Activated CD4-positive, alpha-beta T cell treated with anti-CD3 and anti-CD28 coated beads, Interleukin-2, amount 50 U/mL, for 24 hours (primary cell): ENCODE measurements around the gene MFSD6.

Source experiments
- DNase-seq, 2 donors: peaks; one replicate each; pipeline ENCODE4 v3.0.0-alpha.2; 2020; ENCODE audit warnings: low read depth in 1 of 2, low spot score in 1 of 2

Gene MFSD6

DNA sequence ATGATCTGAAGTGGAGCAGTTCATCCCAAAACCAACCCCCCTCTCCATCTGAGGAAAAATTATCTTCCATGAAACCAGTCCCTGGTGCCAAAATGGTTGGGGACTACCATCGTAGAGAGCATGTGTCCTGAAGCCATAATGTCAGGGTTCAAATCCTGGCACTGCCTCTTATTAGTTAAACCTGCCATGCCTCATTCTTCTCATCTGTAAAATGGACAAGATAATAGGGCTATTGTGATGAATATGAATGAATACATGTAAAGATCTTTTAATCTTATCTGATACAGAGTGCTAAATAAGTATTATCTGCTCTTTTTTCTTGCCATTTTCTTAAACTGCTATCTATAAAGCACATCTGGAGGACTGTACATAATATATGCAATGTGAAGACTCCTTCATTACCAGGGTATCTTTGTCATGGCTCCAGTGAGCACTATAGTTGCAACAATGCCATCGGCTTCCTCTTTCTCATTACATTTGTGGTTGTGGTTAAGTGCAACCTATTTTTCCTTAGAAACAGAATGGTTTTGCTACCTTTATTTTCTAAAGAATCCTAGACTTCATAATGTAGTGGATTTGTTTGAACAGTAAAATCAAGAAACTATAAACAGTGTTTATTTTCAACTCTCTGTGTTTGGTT, 27.0 kb downstream of the MFSD6 start:
- no peak for DNase-seq

DNA sequence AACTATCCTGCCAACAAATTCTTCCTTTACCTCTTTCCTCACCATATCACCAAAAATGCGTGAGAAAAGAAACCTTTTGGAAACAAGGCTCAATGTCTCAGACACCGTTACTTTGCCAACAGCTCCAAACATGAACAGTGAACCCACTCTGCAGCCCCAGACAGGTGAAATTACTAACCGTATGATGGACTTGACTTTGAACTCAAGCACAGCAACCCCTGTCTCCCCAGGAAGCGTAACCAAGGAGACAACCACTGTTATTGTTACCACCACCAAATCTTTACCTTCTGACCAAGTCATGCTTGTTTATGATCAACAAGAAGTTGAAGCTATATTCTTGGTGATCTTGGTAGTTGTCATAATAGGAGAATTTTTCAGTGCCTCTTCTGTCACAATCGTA, 28.4 kb downstream of the MFSD6 start:
- no peak for DNase-seq

DNA sequence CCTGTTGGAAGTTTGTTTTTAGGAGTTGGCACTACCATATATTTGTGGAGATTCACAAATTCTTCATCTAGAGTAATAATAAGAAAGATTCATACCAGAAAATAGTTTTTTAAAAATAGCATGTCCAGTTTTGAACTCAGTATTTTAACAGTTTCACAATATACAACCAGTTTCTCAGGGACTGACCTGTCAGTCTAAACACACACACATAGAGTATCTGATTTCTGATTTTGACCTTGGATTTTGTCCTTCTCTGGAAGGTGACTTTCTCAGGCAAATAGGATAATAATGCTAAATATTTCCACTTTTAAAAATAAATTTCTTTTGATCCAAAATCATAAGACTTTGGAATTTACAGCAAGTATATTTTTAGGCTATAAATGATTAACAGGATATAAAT, 32.0 kb downstream of the MFSD6 start:
- no peak for DNase-seq

DNA sequence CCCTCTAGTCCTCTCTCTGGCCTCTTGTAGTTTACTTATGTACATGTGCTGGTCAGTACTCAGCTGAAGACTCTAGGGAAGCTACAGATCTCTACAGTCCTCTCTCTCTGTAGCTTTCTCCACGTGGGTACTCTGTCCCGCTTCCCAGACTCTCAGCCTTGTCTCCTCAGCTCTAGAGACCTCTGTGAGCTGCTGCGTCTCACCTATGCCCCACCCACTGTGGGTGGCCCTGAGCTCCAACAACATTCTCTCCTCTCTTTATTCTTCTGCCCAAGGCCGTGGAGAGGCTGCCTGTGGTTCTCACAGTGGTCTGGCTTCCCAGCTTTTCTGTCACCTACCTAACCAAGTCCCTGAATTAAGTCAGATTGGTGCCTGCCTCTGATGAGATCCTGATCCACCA, 33.4 kb downstream of the MFSD6 start:
- DNase-seq: no peak

DNA sequence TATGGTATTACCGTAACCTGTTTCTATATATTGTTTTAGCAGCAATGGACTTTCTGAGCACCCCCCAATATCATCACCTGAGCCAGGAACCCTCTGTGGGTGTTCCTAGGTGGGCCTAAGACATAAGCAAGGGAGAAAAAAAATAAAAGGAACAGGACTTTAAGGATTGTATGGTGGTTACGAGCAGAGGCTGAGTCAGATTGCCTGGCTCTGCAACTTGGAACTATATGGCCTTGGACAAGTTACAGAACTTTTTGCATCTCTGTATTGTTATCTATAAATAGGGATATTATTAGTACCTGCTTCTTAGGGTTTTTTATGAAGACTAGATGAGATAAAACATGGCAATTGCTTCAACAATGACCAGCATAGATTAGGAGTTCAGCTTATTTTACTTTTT, 34.9 kb downstream of the MFSD6 start:
- DNase-seq: no peak

DNA sequence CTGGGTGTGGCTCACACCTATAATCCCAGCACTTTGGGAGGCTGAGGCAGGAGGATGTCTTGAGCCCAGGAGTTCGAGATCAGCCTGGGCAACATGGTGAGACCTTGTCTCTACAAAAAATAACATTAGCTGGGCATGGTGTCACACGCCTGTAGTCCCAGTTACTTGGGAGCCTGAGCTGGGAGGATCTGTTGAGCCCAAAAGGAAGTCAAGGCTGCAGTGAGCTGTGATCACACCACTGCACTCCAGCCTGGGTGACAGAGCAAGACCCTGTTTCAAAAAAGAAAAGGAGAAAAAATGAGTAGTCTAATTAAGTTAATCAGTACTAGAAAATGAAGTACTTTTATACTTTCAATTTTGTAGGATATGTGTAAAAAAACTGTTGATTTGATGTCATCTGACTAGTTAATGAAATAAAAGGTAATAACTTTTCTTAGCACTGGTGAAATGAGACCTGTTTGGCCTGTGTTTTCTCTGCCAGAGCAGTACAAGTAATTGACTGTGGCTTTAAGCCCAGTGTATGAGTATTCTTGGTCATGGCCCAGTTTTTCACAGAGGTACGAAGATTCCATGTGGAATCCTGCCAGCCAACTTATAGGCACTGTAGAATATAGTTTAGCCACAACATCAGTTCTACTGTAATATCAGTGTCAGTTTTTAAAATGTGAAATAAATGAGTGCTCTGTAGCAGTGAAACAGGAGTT, 35.8 kb downstream of the MFSD6 start:
- no peak for DNase-seq

DNA sequence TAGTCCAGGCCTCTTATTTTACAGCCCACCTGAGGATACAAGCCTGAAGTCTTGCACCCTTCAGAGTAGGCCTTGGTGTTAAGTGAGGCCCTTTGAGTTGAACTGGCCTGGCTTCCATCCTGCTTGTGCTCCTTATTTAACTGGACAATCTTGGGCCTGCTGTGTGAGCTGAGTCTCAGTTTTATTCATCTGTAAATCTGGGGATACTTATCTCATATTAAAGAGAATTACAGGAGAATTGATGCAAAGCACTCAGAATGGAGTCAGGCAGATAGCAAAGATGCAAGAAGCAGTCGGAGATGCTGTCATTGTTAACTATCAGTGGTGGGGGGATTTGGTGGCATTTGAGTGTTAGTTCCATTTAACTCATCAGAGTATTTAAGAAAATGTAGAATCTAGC, 36.8 kb downstream of the MFSD6 start:
- DNase-seq: no peak

DNA sequence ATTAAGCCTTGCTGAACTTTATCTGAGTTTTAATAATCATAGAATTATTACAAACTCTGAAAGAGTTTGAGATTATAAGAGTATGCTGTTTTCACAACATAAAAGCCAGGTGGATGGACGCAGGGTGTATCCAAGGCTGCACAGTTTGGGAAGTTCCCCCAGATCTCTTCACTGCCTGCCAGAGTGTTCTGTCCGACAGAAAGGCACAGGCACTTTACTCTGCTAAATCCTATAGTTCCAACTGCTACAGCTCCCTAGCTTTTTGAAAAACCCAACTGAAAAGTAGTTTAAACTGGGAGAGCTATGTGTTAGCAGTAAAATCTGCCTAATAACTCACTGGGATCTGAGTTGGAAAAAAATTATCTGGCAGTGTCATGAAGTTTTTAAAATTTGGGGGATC, 38.0 kb downstream of the MFSD6 start:
- no peak for DNase-seq

DNA sequence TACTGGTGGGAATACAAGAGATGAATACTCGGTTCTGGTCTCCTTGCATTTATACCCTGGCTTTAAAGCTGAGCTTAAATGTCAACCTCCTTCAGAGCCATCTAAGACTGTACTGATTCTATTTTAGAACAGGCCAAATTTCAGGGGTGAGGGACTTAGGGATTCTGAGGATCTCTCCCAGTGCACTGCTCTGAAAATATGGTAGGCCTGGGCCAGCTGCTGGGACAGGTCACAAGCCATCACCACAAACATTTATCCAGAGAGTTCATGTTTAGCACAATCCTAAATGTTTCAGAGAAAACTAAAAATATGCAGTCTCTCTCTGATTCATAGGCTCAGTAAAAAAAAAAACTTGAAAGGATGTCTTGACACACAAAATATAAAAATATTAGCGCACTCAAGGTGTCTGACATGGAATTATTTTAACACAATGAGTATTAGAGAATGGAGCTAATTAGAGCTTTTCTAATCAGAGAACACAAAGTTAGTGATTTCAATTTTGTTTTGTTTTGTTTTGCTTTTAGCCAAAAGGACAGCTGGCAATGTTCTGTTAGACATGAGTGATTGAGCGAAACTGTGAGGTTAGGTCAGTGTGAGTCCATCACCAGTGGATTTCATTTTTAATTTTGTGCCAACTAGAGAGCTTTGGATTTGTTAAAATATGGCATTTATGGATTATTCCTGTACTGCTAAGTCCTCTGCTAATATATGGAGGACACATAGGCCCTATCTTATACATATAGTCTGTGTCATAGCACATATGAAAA, 38.8 kb downstream of the MFSD6 start:
- no peak for DNase-seq

DNA sequence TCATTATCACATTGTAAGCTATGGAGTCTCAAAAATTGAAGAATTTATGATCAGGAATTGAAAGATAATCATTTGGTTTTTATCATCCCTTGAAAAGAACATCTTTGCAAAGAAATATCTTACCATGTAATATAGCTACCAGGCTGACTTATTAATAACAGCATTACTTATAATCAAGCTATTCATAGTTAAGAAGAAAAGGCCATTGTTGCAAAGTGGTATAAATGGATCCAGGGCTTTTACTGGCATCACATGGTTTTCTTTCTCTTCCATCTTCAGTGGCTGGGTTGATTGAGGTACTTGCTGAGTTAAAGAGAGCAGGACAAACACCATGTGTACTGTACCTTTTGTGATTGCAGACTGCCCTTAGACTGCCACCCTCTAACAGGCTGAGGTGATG, 39.6 kb downstream of the MFSD6 start:
- no peak for DNase-seq

DNA sequence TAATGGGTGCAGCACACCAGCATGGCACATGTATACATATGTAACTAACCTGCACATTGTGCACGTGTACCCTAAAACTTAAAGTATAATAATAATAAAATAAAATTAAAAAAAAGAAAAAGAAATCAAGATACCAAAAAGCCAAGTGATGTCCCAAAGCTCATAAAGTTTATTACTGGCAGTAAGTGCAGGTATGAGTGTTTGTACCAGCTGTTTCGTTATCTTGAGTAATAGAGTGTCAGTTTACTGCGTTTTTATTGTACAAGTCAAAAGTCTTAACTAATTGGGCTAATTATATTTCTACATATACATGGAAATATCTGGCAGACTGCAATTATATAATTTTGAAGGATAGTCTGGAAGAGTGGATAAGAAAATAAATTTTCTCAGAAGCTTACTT, 41.8 kb downstream of the MFSD6 start:
- DNase-seq: no peak

DNA sequence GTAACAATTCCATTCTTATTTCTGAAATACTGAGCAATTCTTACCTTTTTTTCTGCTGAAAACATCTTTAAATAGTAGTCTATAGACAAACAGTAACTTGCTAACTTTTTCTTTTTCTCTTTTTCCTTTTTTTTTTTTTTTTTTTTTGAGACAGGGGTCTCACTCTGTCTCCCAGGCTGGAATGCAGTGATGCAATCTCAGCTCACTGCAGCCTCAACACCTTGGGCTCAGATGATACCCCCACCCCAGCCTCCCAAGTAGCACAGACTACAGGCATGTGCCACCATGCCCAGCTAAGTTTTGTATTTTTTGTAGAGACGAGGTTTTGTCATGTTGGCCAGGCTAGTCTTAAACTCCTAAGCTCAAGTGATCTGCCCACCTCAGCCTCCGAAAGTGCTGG, 42.2 kb downstream of the MFSD6 start:
- no peak for DNase-seq

DNA sequence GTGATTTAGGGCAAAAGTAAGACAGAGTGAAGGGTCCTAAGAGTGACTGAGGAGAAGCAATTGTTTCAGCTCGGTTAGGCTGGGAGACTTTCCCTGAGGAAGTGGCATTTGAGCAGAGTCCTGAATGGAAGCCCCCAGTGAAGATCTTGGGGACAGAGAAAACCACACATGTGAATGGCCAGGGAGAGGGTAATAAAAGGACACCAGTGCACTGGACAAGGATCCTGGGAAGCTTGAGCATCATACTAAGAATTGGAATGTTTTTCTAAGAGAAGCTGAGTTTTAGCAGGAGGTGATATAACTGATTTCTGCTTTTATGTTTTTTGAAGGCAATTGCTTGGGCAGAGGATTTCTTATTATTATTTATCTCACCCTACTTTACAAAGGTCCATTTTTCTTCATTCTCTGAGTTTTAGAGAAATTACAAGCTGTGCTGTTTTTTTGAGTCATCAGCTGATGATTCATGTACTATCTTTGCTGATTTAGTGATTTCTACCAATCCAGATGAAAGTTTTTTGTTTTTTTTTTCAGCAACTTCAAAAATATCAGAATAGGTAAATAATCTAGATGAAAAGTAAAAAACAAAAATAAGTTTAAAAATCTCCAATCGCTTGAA, 43.5 kb downstream of the MFSD6 start:
- DNase-seq: no peak

DNA sequence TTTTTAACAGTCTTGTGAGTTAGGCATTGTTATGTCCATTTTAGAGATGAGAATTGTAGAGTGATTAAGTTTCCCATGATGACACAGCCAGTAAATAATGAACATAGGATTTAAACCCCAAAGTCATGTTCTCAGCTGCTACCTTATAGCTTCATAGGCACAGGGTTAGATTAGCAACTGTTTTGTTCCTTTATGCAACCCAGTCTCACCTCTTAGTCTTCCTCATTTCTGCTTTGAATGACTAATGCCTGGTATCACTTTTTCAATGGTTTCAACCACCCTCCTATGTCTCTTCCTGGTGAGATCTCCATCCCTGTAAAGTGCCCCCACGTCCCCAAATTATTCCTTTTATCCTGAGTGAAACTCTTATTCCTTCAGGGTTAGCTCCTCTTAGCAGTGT, 44.3 kb downstream of the MFSD6 start:
- no peak for DNase-seq

DNA sequence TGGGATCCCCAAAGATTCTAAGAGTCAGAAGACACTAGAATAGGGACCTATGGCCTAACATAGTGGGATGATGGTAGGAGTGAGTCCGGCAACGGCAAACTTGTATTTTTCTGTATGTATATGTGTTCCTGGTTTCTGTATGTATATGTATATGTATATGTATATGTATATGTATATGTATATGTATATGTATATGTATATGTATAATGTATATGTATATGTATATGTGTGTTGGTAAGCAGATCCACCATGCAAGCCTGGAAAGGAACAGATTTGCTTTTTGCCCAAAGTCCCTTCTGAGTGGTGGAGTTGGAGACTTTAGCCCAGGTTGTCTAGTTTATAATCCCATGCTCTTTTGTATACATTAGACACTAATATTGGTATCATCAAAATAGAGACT, 46.6 kb downstream of the MFSD6 start:
- DNase-seq: no peak

DNA sequence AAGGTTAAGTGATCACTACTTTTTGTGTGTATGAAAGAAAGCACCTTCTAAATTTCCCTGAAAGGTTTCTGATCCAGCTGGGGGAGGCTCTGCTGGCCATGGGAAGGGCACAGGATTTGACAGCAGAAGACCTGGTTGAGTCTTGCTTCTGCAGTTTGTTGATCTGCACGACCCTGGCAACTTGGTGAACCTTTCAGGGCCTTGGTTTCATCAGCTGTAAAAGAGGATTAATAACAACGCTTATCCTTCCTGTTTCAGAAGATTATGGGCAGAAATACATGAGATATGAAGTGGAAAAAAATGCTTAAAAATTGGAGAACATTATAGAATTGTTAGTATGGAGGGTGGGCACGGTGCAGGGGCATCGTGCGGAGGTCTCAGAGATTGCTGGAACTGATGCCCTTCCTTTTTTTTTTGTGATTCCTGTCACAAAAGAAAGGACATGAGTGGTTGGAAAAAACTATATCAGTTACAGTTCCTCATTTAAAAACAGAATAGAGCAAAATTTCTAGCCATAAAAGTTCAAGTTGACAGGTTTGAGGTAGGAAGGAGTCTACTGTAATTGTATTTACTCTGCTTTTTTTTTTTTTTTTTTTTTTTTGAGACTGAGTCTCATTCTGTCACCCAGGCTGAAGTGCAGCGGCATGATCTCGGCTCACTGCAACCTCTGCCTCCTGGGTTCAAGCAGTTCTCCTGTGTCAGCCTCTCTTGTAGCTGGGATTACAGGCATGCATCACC, 47.4 kb downstream of the MFSD6 start:
- no peak for DNase-seq

DNA sequence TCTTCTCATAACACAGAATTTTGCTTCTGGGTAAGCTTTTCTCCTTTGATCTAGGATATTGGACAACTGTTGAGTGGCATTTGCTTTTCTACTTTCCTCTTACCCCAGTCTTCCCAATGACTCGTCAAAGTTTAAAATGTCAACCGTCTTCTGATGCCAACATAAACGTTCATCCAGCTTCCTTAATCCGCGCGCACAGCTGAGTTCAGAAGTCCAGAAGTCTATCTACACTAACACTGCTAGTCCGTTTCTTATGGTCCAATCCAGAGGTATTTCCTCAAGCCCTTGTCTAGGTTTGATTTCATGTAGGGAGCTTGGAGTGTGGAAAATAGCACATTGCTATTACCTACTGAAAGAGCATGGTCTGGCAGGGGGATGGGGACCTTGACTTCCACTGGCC, 48.7 kb downstream of the MFSD6 start:
- DNase-seq: no peak

DNA sequence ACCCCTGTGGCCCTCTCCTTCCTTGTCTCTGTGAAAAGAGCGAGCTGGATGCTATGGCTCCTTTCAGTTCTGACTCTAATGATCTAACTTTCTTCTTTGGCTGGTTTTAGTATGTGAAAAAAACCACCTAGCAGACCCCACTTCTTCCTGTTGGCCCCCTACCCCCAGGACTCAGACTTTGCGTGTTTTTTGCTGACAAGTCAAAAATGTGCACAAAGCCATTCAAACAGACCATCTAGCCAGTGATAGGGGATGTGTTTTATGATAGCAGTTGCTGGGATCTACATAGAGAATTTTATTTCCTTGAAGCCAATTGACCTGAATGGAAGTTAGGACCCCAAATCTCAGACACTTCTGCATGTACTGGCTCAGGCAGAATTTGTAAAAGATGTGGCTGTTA, 49.1 kb downstream of the MFSD6 start:
- no peak for DNase-seq

DNA sequence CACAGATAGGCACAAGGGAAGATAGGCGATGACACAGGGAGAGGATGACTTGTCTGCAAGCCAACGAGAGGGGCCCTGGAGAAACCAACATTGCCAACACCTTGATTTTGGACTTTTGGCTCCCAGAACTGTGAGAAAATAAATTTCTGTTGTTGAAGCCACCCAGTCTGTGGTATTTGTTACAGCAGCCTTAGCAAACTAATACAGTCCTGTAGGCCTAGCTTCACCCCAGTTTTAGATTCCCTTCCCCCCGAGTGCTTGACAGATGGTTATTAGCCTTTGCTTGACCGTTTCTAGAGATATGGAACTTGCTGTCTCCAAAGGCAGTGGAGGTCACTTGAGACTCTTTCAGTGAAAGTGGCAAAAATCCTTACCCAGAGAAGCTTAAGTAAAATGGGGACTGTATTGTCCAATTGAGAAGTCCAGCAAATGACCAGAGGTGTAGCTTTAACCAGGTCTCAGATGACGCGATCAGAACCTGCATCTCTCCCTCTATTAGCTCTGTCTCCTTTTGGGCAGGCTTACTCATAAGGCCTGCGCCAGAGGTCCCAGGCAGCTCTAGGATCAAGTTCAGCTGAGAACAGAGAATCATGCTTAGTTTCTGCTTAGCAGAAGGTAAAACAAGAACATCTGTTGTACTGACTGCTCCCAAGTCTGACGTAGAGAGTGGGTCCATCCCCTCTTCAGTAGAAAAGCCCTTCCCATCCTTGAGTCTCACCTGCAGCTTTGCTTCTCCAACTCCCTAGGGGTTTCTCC, 50.4 kb downstream of the MFSD6 start:
- DNase-seq: no peak

DNA sequence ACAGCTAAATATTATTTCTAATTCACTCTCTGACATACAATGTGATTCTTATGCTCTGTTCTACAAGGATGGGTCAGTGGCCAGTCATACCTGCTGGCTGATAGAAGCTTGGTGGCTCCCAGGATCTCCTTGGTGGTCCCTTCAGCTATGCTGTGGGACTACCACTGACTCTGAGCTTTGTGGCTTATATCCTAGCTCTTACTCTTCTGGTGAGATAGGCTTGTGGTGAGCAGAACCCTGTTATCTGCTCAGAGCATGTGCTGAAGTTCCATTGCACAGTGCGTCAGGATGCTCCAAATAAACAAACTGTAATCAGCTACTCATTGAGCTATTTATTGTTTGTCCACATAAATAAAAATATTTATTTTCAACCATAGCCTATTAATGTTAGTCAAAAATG, 51.7 kb downstream of the MFSD6 start:
- no peak for DNase-seq

DNA sequence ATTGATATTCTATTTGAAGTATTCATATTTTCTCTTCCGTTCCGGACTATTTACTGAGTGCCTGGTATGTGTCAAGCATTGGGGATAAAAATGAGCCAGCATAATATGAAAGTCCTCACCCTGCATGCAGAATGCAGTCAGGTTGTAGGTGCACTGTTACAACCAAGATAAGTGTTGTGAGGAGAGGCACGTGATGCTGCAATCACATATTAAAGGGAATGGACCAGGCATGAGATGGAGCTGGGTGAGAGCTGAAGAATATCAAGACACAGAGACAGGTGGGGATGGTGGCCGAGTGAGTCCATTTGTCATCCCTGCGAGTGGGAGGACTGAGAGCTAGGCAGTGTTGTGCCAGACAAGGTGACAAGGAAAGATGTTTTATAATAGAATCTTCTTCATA, 52.3 kb downstream of the MFSD6 start:
- no peak for DNase-seq
